HG03565 (cell line): ENCODE results near the gene CABLES1.
"Not testable (repeated sequence)": the region's sequence is repeated elsewhere in the genome, so short reads cannot be mapped to it uniquely, and the experiment has no call there.

Experiments
- ATAC-seq: cut with Tn5 transposase; IDR thresholded peaks from one replicate; pipeline ENCODE4 v1.9.1; 2021; ENCODE audit warnings: mild to moderate bottlenecking, moderate library complexity; ENCODE audit not compliant: unreplicated experiment

CABLES1 gene

DNA sequence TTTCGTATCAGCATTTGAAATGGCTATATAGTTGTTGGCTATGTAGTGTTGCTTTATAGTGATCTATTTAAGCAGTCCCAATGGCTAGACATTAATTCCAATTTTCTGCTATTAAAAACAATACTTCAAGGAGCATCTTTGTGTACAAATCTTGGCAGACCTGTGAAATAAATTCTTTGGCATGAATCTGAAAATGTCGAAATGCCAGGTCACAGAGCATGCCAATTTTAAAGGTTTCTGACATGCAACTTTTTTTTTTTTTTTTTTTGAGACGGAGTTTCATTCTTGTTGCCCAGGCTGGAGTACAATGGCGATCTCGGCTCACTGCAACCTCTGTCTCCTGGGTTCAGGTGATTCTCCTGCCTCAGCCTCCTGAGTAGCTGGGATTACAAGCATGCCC, 26.8 kb upstream of the CABLES1 start:
- no peak for ATAC-seq

DNA sequence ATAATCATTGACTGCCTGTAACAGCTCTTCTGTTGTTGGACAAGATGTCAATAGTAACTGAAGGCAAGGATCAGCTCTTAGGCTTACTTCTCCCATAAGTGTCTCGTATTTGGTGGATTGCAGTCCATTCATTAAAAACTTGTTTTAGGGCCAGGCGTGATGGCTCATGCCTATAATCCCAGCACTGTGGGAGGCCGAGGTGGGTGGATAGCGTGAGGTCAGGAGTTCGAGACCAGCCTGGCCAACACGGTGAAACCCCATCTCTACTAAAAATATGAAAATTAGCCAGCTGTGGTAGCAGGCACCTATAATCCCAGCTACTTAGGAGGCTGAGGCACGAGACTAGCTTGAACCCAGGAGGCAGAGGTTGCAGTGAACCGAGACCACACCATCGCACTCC, 26.1 kb upstream of the CABLES1 start:
- not testable (repeated sequence) for ATAC-seq

DNA sequence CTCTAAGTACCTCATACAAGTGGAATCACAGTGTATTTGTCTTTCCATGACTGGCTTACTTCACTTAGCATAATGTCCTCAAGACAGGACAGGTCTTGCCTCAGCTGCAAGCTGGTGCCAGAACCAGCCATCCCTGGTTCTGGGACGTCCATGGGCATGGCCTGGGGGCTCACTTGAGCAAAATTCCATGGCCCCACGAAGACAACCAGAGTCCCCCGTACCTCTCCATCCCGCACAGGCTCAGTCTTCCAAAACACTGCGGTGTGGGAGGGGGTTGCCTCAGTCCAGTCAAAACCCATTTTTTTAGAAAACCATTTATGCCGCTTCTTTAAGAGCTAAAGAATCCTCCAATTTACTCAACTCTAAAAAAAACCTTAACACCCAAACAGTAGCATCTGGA, 21.7 kb upstream of the CABLES1 start:
- ATAC-seq: no peak

DNA sequence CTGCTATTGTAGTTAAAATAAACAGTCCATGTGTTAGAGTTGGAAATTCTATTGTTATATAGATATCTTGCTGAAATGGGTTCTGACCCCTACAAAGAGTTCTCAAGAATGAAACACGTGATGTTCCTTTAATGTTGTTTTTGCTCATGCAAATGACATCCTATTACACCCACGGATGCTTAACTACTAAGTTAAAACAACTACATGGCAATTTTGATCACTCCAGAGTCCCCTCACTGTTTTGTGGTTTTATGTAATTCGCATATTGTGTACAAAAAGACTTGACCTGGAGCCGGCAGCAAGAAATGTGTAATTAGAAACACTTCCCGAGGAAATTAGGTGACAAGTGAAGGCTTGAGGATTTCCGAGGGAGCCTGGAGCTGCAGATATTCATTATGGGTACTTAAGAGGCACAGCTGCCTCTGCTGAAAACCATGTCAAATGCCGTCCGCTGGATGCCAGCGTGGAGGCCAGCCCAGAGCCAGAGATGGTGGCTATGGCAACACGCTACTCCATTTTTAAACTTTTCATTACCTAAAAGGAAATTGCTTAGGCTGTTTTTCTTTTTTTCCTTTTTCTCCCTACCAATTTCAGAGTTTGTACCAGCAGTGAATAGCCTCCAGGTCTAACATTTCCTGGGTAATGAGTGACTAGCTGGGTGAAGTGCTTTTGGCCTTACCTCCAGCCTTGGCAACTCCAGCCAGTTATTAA, 21.0 kb upstream of the CABLES1 start:
- no peak for ATAC-seq

DNA sequence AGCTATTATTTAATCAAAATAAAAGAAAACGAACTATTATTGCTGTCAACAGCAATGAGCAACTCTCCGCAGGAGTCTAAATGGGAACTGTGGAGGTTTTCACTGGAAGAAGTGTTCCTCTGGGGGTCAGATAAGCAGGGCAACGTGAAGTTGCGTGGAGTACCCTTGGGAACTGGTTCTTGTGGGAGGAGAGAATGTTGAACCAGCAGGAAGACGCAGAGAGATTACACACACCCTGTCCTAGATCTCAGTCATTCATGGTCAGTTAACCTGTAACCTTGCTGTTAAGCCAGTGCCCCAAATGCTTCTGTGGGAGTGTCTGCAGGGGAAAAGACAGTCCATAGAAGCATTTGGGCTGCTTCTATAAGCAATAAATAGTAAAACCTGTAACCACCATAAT, 20.4 kb upstream of the CABLES1 start:
- ATAC-seq: no peak

DNA sequence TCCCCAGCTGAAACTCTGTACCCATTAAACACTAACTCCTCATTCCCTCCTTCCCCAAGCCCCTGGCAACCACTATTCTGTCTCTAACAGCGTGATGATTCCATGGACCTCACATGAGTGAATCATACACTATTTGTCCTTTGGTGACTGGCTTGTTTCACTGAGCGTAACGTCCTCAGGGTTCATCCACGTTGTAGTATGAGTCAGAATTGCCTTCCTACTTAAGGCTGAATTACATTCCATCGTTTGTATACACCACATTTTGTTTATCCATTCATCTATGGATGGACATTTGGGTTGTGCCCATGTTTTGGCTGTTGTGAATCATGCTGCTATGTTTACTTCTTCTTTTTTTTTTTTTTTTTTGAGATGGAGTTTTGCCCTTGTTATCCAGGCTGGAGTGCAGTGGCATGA, 19.6 kb upstream of the CABLES1 start:
- ATAC-seq: no peak

DNA sequence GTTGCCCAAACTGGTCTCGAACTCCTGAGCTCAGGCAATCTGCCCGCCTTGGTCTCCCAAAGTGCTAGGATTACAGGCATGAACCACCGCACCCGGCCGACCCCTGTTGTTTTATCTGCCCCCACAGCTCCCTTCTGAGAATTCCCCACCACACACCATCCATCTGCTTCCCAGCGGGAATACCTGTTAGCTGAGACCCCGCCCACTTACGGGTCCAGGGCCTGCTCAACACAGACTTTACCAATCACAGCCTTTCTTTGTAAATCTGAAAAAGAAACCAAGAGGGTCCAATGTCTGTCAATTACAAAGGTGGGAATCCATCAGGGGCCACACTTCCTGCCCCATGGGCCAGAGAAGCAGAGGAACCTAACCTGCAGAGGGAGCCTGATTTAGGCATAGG, 14.2 kb upstream of the CABLES1 start:
- no peak for ATAC-seq

DNA sequence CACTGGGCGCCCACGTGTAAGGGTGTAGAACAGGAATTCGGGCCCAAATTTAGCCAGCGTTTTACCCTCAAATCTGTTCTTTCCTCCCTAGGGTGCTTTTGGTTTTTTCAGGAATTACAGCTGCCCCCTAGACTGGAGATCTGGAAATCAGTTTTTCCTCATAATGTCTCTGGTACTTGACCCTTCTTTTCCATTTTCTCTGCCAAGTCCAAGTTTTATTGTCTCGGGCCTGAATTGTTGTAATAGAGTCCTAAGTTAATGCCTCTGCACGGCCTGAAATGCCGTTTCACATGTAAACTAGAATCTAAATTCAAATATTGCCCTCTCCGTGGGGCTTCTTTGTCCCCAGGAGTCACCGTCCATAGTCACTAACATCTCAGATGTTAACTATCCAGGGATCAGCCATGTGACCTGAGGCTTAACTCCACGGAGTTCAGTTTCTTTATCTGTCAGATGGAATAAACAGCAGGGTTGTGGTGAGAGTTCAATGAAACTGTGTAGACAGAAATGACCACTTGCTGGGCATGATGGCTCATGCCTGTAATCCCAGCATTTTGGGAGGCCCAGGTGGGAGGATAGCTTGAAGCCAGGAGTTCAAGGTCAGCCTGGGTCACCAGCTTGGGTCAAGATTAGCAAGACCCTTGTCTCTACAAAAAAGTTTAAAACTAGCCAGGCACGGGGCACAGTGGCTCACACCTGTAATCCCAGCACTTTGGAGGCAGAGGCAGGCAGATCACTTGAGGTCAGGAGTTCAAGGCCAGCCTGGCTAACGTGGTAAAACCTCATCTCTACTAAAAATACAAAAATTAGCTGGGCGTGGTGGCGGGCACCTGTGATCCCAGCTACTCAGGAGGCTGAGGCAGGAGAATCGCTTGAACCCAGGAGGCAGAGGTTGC, 12.7 kb upstream of the CABLES1 start:
- no peak for ATAC-seq

DNA sequence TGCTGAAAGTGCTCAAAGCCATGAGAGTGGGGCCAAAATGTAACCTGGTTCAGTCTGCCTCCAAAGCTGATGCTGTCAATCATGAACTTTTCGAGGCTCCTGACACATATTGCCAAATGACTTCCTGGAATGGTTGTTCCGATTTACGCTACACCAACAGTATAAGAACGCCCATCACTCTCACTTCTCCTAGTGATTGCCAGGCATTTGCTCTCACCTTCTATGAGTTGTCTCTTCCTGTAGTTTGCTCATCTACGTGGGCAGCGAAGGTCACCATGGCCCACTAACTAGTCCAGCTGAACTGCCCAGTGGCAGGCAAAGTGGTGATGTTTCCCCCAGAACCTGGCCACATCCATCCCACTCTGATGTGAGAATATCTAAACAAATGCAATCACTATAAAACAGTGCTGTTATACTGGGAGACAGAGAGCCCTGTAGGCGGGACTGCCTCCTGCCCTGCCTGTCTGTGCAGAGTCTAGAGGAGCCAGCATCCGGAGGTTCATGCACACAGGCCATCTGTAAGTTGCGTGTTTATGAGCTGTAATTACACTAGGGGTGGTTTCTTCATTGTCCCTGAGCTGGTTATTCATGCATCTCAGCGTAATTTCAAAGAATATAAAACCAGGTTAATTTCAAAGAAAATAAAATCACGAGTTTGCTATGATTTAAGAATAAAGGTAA, 8.8 kb upstream of the CABLES1 start:
- ATAC-seq: no peak

DNA sequence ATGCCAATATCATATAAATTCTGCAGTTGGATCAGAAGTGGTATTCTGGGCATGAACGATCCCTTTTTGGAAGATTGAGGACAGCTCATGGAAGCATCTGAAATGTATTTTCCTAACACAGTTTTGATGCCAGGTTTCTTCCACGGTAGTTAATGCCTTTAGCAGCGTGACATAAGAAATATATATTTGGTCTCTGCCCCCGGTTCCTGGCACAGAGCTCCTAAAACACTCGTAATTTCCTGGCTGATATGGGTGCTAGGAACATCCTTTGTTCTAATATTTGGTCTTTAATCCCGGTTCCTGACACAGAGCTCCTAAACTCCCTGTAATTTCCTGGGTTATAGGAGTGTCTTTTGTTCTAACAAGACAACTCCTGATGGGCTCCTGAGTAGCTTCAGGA, 8.2 kb upstream of the CABLES1 start:
- ATAC-seq: no peak

DNA sequence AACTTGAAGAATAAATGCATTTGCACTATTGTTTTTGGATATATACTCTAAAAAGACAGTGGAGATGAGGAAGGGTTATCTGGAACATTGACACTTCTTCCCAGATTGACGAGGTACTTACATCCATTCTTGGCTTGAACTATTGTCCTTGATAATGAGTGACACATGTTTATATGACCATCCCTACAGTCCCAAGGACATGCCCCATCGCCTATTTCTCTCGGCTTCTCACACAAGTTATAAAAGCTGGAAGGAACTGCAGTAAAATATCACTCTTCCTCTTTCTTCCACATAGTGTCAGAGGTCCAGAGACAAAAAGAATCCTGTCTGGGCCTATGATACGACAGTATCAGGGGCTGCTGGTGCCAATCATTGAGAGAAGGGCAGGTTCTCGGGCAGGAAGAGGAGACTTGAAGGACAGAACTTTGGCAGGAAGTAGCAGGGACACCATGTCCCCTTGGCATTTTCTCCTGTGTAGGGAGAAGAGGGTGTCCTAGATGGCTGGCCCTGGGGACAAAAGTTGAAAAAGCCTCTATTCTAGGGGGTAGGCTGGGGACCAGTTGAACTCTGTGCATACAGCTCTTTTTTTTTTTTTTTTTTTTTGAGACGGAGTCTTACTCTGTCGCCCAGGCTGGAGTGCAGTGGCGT, 5.8 kb upstream of the CABLES1 start:
- ATAC-seq: no peak

DNA sequence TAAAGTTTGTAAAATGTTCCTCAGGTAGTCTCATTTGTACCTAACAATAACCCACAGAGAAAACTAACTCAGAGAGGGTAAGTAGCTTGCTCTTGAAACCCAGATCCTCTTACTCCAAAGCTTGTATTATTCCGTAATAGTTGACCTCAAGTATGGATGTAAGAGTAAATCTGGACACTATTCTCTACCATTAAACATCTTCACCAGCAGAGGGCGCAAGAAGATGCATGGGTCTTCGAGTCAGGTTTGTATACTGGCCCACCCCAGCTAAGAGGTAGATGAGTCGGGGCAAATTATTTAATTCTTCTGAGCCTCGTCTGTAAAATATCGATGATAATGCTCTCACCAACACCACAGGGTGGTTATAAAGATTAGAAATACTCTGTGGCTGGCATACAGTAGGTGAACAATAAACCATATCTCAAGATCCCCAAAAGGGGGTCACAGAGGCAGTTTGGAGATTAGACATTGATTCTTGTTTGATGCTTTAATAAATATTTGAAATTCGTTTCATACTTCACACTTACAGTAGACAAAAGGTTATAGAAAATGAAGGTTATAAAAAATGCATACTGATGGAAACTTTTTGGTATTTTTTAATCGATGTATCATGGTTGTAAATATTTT, 3.5 kb upstream of the CABLES1 start:
- ATAC-seq: peak; percentile 29

DNA sequence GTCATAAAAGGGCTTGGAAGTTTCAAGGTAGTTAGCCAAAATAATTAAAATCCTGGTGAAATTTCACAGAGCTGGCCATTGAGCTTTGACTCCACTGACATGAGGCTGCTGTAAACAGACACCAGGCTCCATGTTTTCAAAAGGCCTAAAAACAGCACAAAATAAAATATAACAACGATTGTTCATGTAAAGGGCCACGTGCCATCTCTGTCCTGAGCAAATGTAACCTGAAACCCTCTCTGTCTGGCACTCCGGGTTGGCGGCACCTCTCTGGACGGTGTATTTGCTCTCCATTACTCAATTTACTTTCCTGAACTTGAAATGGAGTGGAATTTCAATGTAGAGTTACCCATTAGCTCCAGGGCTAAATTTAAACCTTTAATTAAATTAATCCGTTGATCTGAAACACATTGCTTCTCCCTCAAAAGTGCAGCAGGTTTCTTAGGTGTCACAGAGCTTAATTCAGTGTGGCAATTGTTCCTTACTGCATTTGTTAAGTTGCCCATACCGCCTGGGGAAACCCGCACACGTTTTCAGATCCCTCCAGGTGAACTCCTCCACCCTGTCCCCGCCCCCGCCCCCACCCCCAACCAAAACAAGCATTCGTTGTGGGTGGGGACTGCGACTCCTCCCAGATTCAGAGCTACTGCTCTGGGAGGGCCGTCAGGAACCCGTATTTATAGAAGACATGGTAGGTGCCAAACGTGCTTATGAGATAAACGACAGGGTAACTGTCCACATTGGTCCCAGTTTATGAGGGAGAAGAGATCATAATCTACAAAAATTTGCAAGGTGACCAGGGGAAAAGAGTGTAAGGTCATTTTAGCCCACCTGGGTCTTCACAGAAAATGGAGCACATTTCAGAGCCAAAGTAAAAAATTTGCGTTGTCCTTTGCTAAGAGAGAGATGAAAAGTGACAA, 1.2 kb upstream of the CABLES1 start:
- peak; percentile 30 for ATAC-seq

DNA sequence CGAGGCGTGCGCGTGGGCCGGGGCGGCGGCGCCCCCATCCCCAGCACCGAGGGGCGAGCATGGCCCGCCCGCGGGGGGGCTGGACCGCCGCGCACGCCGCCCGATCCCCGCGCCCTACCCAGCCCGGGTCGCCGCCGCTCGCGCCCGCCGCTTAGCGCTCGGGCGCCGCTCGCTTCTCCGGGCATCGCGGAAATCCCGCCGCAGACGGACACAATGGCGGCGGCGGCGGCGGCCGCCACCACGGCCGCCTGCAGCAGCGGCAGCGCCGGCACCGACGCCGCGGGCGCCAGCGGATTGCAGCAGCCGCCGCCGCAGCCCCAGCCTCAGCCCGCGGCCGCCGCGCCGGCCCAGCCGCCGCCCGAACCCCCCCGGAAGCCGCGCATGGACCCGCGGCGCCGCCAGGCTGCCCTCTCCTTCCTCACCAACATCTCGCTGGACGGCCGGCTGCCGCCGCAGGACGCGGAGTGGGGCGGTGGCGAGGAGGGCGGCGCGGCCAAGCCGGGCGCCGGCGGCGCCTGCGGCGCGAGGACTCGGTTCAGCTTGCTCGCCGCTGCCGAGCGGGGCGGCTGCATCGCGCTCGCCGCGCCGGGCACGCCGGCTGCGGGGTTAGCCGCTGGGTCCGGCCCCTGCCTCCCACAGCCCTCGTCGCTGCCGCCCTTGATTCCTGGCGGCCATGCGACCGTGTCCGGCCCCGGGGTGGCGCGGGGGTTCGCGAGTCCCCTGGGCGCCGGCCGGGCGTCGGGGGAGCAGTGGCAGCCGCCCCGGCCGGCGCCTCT, 453 bp downstream of the CABLES1 start:
- ATAC-seq: no peak

DNA sequence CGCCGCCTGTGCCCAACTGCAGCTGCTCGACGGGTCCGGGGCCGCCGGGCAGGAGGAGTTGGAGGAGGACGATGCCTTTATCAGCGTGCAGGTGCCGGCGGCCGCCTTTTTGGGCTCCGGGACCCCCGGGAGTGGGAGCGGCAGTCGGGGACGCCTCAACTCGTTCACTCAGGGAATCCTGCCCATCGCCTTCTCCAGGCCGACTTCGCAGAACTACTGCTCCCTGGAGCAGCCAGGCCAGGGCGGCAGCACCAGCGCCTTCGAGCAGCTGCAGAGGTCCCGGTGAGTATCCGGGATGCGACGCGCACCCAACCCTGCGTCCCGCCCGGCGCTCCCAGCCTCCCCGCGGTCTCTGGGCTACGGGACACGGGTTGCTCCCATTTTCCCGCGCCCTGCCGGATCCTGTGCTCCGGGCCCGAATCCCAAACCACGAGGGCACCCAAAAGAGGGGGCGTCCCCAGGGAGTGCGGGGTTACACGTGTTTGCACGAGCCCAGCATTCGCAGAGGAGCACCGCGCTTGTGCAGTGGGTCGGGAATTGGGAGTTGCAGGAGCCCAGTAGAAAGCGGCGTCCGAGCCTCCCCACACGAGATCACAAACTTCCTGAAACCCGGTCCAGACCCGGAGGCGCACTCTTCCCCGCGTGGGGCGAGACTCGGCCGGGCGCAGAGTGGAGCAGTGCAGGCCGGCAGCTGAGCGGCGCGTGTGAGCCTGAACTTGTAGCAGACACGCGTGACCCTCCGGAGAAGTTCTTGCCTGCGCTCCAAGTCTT, 1.2 kb downstream of the CABLES1 start:
- no peak for ATAC-seq

DNA sequence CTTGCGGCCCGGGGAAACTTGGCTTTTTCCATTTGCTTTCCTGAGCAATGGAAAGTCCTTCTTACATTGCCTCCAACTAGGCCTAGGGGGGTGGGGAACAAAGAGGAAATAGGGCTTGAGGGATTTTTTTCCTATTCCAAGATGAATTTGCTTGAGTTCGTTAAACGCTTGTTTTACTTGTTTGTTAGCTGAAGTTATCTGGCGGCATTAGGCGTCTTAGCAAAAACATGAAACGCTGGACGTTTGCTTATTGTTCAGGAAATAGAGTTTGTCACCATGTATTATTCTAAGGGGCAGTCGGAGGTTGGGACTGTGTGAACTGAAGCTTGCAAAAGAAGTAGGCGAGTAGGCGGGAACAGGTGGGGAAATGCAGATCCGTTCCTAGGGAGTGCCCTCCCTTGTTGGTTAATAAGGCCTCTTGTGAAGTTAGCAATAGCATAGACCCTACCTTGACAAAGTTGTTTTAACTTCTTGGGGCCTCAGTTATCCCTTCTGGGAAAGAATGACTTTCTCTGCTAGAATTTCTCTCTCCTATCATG, 1.9 kb downstream of the CABLES1 start:
- no peak for ATAC-seq

DNA sequence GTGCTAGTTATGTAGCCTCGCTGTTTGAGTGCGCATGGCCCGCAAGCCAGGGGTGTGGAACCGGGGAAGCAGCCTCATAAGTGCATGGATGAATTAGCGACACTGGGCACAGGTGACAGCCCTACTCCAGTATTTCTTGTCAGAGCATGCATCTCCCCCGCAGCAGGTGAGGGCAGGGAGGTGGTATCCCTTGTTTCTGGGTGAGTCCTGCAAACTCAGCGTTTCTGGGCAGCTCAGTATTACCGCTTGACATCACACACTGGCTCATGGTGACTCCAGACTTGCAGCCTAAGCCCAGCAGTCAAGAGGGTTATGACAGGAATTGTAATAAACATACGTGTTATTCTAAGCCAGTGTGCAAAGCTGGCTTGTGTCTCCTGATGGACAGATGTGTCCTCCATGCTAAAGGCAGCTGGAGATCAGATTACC, 2.5 kb downstream of the CABLES1 start:
- ATAC-seq: no peak

DNA sequence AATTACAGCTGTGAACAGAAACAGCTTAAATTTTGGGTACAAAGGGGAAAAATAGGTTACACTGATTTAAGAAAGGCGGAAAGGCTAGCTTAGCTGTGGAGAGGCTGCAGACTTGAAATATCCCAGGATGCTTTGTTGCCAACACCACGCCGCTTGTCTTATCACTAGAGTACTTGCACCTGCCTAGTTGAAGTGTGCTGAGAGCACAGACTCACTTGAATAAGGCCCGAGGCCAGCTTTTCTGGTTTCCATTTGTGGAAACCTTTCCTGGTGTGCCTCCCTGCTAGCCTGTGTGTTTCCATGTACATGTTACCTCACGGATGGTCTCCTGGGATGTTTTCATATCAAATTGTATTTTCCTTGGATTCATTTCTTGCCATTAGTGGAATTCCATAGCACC, 3.2 kb downstream of the CABLES1 start:
- no peak for ATAC-seq
